ENCODE results near the gene PCSK6. TPM values are rescaled to one million over a fixed set of nuclear protein-coding genes. Genes with fewer than 3 reads are reported as not detected.

PCSK6 gene
- total and polyA plus RNA-seq, 2 of the 8 experiments (the other 6 are each of a cell fraction or from before 2014, with no cell fraction given) = 1.9 to 4.0 TPM

GRCh38 chr15:101501703-101502373 lies 12.3 kb upstream of the PCSK6 start:
- FAIRE-seq (no peak), DNase-seq (ENCODE audit: low read depth in 1 of 2, low spot score in 2 of 2) (peak; percentile 36 to 81)
- Histone ChIP-seq H2BK20ac (ENCODE audit: low read length) (no peak overlapping the region), H3K23me2 (ENCODE audit: low read depth, low read length) (no peaks in the 10 kb centered on the region), H4K20me1 (replicated peaks in 1 of 2; ENCODE audit: control insufficient read depth in 1 of 2, insufficient read depth in 2 of 2, low read length in 2 of 2) (no peaks in the 10 kb centered on the region), H4K8ac (ENCODE audit: extremely low read depth, insufficient read depth, low read length) (peak overlapping the region; percentile 77), H3K27ac (ENCODE audit: low read depth, low read length) (no peak overlapping the region), H3K4ac (replicated peaks; ENCODE audit: insufficient read length, low read depth, low read length) (no peak overlapping the region), H3K79me2 (ENCODE audit: control insufficient read depth in 1 of 2, insufficient read depth in 2 of 2, low read length in 2 of 2) (no peaks in the 10 kb centered on the region), H3K23ac (ENCODE audit: insufficient read length) (no peak overlapping the region), H3K9me3 (ENCODE audit: insufficient read depth in 2 of 2, low read depth in 1 of 2, low read length in 1 of 2) (no peaks in the 10 kb centered on the region), H3K56ac (replicated peaks; ENCODE audit: insufficient read length, low read depth, low read length) (no peak overlapping the region), H2AFZ (ENCODE audit: low read length) (0 out of 2 replicates have a peak overlapping the region, but pooled peaks have one; percentile 64), H3K27me3 (replicated peaks in 1 of 4; ENCODE audit: control insufficient read depth in 3 of 4, extremely low read depth in 1 of 4, insufficient read depth in 3 of 4, low read length in 3 of 4) (0 out of 7 replicates have a peak, but pooled peaks cover 0 to 3% (median 0%) of the 10 kb centered on the region in 4 experiments), H4K91ac (replicated peaks; ENCODE audit: insufficient read length, low read length) (no peak overlapping the region), H3K9ac (replicated peaks in 1 of 4; ENCODE audit: extremely low read depth in 1 of 4, low read depth in 3 of 4, low read length in 3 of 4) (no peak overlapping the region), H2AK5ac (ENCODE audit: low read depth, low read length) (no peak overlapping the region), H2BK15ac (ENCODE audit: low read length) (0 out of 2 replicates have a peak overlapping the region, but pooled peaks have one; percentile 29), H2BK5ac (ENCODE audit: low read depth, low read length) (no peak overlapping the region), H3K79me1 (ENCODE audit: low read depth, low read length) (no peaks in the 10 kb centered on the region), H3K4me1 (replicated peaks in 1 of 4; ENCODE audit: control insufficient read depth in 3 of 4, insufficient read depth in 4 of 4, low read length in 3 of 4) (peaks cover 0 to 10% (median 2%) of the 10 kb centered on the region in 4 experiments; a peak in 5 of 7 replicates), H2BK12ac (ENCODE audit: low read depth, low read length) (no peak overlapping the region), H2BK120ac (replicated peaks; ENCODE audit: low read depth, low read length) (no peak overlapping the region), H3K36me3 (ENCODE audit: control insufficient read depth in 2 of 4, insufficient read depth in 4 of 4, low read length in 3 of 4) (no peaks in the 10 kb centered on the region), H3K18ac (ENCODE audit: extremely low read depth, low read length) (no peak overlapping the region), H3K4me2 (ENCODE audit: insufficient read depth in 1 of 2, low read depth in 2 of 2, low read length in 2 of 2) (peak overlapping the region in 1 of 2 experiments; percentile 25; a peak in 1 of 4 replicates), H4K5ac (ENCODE audit: insufficient read length, low read depth, low read length) (no peak overlapping the region), H3K14ac (ENCODE audit: insufficient read length) (no peak overlapping the region), H3K4me3 (ENCODE audit: extremely low read depth in 1 of 4, insufficient read depth in 2 of 4, low read depth in 3 of 4, low read length in 4 of 4) (no peak overlapping the region)
- TF ChIP-seq RAD21 (IDR thresholded peaks at IDR 0.05 in 1 of 2, conservative IDR thresholded peaks at IDR 0.05 in 1 of 2; ENCODE audit: low read depth in 2 of 2, low read length in 2 of 2) (peak; percentile 61 to 68), TAF1 (IDR thresholded peaks at IDR 0.05; ENCODE audit: low read depth, low read length) (no peak), HDAC2 (IDR thresholded peaks at IDR 0.05; ENCODE audit: borderline replicate concordance in 1 of 2, low read depth in 2 of 2, low read length in 2 of 2) (peak in 1 of 2 experiments; percentile 23; a peak in 1 of 4 replicates), BACH1 (IDR thresholded peaks at IDR 0.05; ENCODE audit: low read length) (no peak), CTCF (IDR thresholded peaks at IDR 0.05; ENCODE audit: control extremely low read depth in 1 of 3, insufficient read depth in 1 of 3, low read depth in 1 of 3, low read length in 3 of 3) (peak; percentile 61 to 77 (median 70))
- 55% methylated on average over 21 of the region's 23 CpGs; no CpG with 5 or more reads in 1 of the 2 experiments for WGBS, 2 experiments (ENCODE audit: extremely low coverage in 1 of 2, insufficient coverage in 1 of 2, insufficient read length in 1 of 2, insufficient replicate concordance in 2 of 2, low coverage in 1 of 2, low lambda C conversion rate in 2 of 2, missing lambda C conversion rate in 1 of 2)
- POLR2A ChIA-PET (ENCODE audit: partially characterized antibody) = interaction anchor here (0.9 kb wide), 1 partner anchor 8 kb away, joined by 3 read pairs; no protein-coding TSS in a partner anchor
- CTCF ChIA-PET (ENCODE audit: partially characterized antibody) = interaction anchor here (0.6 to 3.9 kb wide), 47 partner anchors 9 to 232 kb away, joined by 3 to 31 read pairs (median 4); no protein-coding TSS in a partner anchor

Measured in H1 (cell line).